K562 (cell line): ENCODE results near the gene TAF7L. TPM values are rescaled to one million over a fixed set of nuclear protein-coding genes. Genes with fewer than 3 reads are reported as not detected.

Experiments
- ATAC-seq: fragments of 200-7000 bp; cut with Tn5 transposase; 3 replicates; pipeline ENCODE4 v1.9.1; 2020; ENCODE audit warnings: moderate library complexity
- BruUV-seq: library from RNA; stranded (reverse); fragments of 400-500 nt; replicated peaks from 2 replicates; lab custom pipeline; 2021; lab: Mats Ljungman, UMichigan
- CTCF ChIA-PET: fragments of 300-600 bp; formaldehyde crosslinking; extraction: SDS; loops from one replicate; lab custom pipeline; 2021; ENCODE audit warnings: low intra/inter-chr PET ratio; lab: Yijun Ruan, JAX
- POLR2A ChIA-PET: fragments of 300-600, 350-650 bp; sonication (Branson Sonifier 250); formaldehyde crosslinking; extraction: SDS; loops from one replicate; lab custom pipeline; 2021; ENCODE audit warnings: antibody characterized with exemption, inconsistent platforms; lab: Yijun Ruan, JAX
- DNase-seq, 4 experiments: peaks; one replicate each; pipeline versions ENCODE4 v3.0.0 to v3.0.0-alpha.2; 2011 to 2018; ENCODE audit warnings: low spot score in 3 of 4, mixed read lengths in 3 of 4; ENCODE audit errors: extremely low read depth in 1 of 4
- FAIRE-seq: peaks from 2 replicates; lab custom pipeline; 2011; peaks lifted over from hg19 to GRCh38; lab: Jason Lieb, UNC
- H2AFZ ChIP-seq: 2 replicates; pipeline ENCODE4 v1.6.0; 2011; ENCODE audit warnings: low read depth, low read length, control low read depth, inconsistent platforms
- H3K27ac ChIP-seq: fragments of 200-600 bp; 3 replicates; pipeline ENCODE4 v1.8.0; 2011; ENCODE audit warnings: low read depth, mild to moderate bottlenecking, control low read depth, inconsistent platforms, low read length, moderate library complexity, mixed read lengths; ENCODE audit errors: extremely low read depth
- H3K27me3 ChIP-seq, 2 experiments: fragments of 300-600 bp in 1 of 2; 2 replicates in 1 of 2; 3 replicates in 1 of 2; pipeline versions ENCODE4 v1.6.0 to v1.8.0; 2011; ENCODE audit warnings: inconsistent platforms in 2 of 2, low read length in 2 of 2, mild to moderate bottlenecking in 1 of 2, mixed read lengths in 1 of 2, moderate library complexity in 1 of 2; ENCODE audit not compliant: control insufficient read depth in 2 of 2, insufficient read depth in 2 of 2
- H3K36me3 ChIP-seq: fragments of 300-600 bp; 3 replicates; pipeline ENCODE4 v1.8.0; 2011; ENCODE audit warnings: mild to moderate bottlenecking, low read length, inconsistent platforms; ENCODE audit not compliant: control insufficient read depth, insufficient read depth
- H3K4me1 ChIP-seq, 2 experiments: fragments of 200-600 bp in 1 of 2; replicated peaks in 1 of 2; 2 replicates in 1 of 2; 3 replicates in 1 of 2; pipeline versions ENCODE4 v1.5.1 to v1.8.0; 2011; ENCODE audit warnings: inconsistent platforms in 2 of 2, low read length in 2 of 2, mild to moderate bottlenecking in 1 of 2, mixed read lengths in 1 of 2, moderate library complexity in 1 of 2; ENCODE audit not compliant: control insufficient read depth in 2 of 2, insufficient read depth in 2 of 2
- H3K4me2 ChIP-seq: 2 replicates; pipeline ENCODE4 v1.6.1; 2011; ENCODE audit warnings: low read length, control low read depth, inconsistent platforms, mixed read lengths; ENCODE audit not compliant: insufficient read depth
- H3K4me3 ChIP-seq: fragments of 200-600 bp; sonication (generic), shearing (Covaris generic); 2 replicates; pipeline ENCODE4 v1.5.1; 2016; ENCODE audit warnings: control low read depth, inconsistent platforms
- H3K79me2 ChIP-seq: fragments of 200-600 bp; 3 replicates; pipeline ENCODE4 v1.8.0; 2011; ENCODE audit warnings: low read length, inconsistent platforms; ENCODE audit not compliant: control insufficient read depth, insufficient read depth
- H3K9ac ChIP-seq, 2 experiments: 2 replicates each; pipeline versions ENCODE4 v1.6.0 to v1.6.1; 2011; ENCODE audit warnings: low read depth in 2 of 2, low read length in 2 of 2, control low read depth in 1 of 2, inconsistent platforms in 1 of 2, mild to moderate bottlenecking in 1 of 2, mixed read lengths in 1 of 2; ENCODE audit not compliant: insufficient read depth in 1 of 2
- H3K9me1 ChIP-seq: one replicate; pipeline ENCODE4 v1.6.0; 2011; ENCODE audit warnings: inconsistent platforms, mild to moderate bottlenecking, low read length, moderate library complexity; ENCODE audit not compliant: control insufficient read depth, insufficient read depth
- H3K9me3 ChIP-seq: replicated peaks from 2 replicates; pipeline ENCODE4 v1.5.1; 2011; ENCODE audit warnings: low read depth, low read length, inconsistent platforms; ENCODE audit not compliant: control insufficient read depth, insufficient read depth
- H4K20me1 ChIP-seq: replicated peaks from 2 replicates; pipeline ENCODE4 v1.6.1; 2011; ENCODE audit warnings: low read length, inconsistent platforms, mixed read lengths; ENCODE audit not compliant: control insufficient read depth, insufficient read depth
- CAMTA2 ChIP-seq: fragments of 250-450 bp; sonication (Bioruptor Pico); conservative IDR thresholded peaks from 2 replicates; pipeline ENCODE4 v1.5.1; 2022
- CEBPG ChIP-seq, 3 experiments: fragments of 200-800 bp in 1 of 3; sonication (Bioruptor generic) in 1 of 3; sonication (generic) in 1 of 3; formaldehyde crosslinking in 1 of 3; IDR thresholded peaks in 2 of 3; conservative IDR thresholded peaks in 1 of 3; 2 replicates each; pipeline versions ENCODE4 v1.6.1 to v1.8.0; 2016 to 2022; ENCODE audit warnings: missing compliant biosample characterization in 2 of 3, missing genetic modification characterization in 2 of 3, mild to moderate bottlenecking in 1 of 3, missing genetic modification reagents in 1 of 3
- FOS ChIP-seq: IDR thresholded peaks from 3 replicates; pipeline ENCODE4 v1.6.1; 2011; ENCODE audit not compliant: insufficient read length; ENCODE audit errors: extremely low read depth
- MCM3 ChIP-seq: fragments of 450-650 bp; IDR thresholded peaks from 2 replicates; pipeline ENCODE4 v1.6.1; 2016
- MEF2A ChIP-seq: IDR thresholded peaks from 2 replicates; pipeline ENCODE4 v1.6.1; 2011; ENCODE audit warnings: low read depth, mild to moderate bottlenecking, low read length, moderate library complexity; ENCODE audit not compliant: control insufficient read depth
- NONO ChIP-seq, 2 experiments: fragments of 200-400 bp in 1 of 2; fragments of 450-650 bp in 1 of 2; formaldehyde crosslinking in 1 of 2; IDR thresholded peaks; 2 replicates each; pipeline ENCODE4 v1.6.1; 2017; ENCODE audit warnings: low read depth in 2 of 2, mild to moderate bottlenecking in 2 of 2, moderate library complexity in 2 of 2, low read length in 1 of 2
- SAFB ChIP-seq: fragments of 200-400 bp; formaldehyde crosslinking; IDR thresholded peaks from 2 replicates; pipeline ENCODE4 v1.6.1; 2017; ENCODE audit warnings: low read depth, low read length, borderline replicate concordance
- STAG1 ChIP-seq: sonication (generic); formaldehyde crosslinking; IDR thresholded peaks from 2 replicates; pipeline ENCODE4 v1.5.0; 2020; ENCODE audit warnings: missing genetic modification reagents, borderline replicate concordance
- STAT5B ChIP-seq: fragments of 250-450 bp; sonication (Bioruptor Pico); IDR thresholded peaks from 2 replicates; pipeline ENCODE4 v1.8.0; 2021; ENCODE audit warnings: mild to moderate bottlenecking, inconsistent platforms
- TAL1 ChIP-seq: fragments of 450-650 bp; IDR thresholded peaks from 2 replicates; pipeline ENCODE4 v1.6.1; 2016; ENCODE audit warnings: mild to moderate bottlenecking
- ZFP30 ChIP-seq: fragments of 250-450 bp; sonication (Bioruptor Pico); IDR thresholded peaks from 2 replicates; pipeline ENCODE4 v1.8.0; 2022; ENCODE audit warnings: moderate library complexity, mild to moderate bottlenecking, inconsistent platforms, borderline replicate concordance
- ZNF707 ChIP-seq: fragments of 250-450 bp; sonication (Bioruptor Pico); conservative IDR thresholded peaks from 2 replicates; pipeline ENCODE4 v1.8.0; 2022; ENCODE audit warnings: inconsistent platforms, mild to moderate bottlenecking, moderate library complexity
- WGBS: fragments of 100-300 bp; shearing (Covaris generic); methylation state at CpG from one replicate; pipeline ENCODE4 v1.1.6; 2016; ENCODE audit warnings: low coverage, mixed read lengths; ENCODE audit not compliant: insufficient coverage; ENCODE audit errors: missing lambda C conversion rate; 5-methylcytosine and 5-hydroxymethylcytosine counted together
- in situ Hi-C: fragments of 300-500 bp; cut with MboI; formaldehyde crosslinking; loops from 4 replicates; pipeline ENCODE4 v1.15.0; 2018; ENCODE audit warnings: inconsistent platforms, mixed read lengths
- intact Hi-C: fragments of 100-400 bp; cut with micrococcal nuclease; formaldehyde crosslinking; loops from 2 replicates; pipeline ENCODE4 v1.14.2; 2022
- polyA plus RNA-seq, 8 experiments: library from polyadenylated mRNA; depleted of rRNA in 4 of 8; stranded (reverse) in 5 of 8; unstranded in 3 of 8; fragments of >200 nt; fragmentation: Nextera tagmentation in 2 of 8; fragmentation: Illumina TruSeq in 1 of 8; extraction: Ambion mirVana in 2 of 8; extraction: Trizol in 1 of 8; gene quantifications; 2 replicates each; pipeline versions ENCODE4 v1.2.1 to v1.2.3, GENCODE V29; 2011 to 2014; ENCODE audit warnings: inconsistent platforms in 1 of 8, missing spikeins in 1 of 8
- total RNA-seq, 7 experiments: library from RNA; depleted of rRNA in 6 of 7; stranded (reverse); fragments of >200 nt in 6 of 7; fragmentation: Illumina TruSeq in 2 of 7; extraction: Trizol in 2 of 7; gene quantifications; 2 replicates each; pipeline versions ENCODE4 v1.2.1 to v1.2.3, GENCODE V29; 2011 to 2021; ENCODE audit warnings: low replicate concordance in 1 of 7
- TF ChIP-seq, protein P1 (sequence below): fragments of 250-450 bp; sonication (Bioruptor Pico); IDR thresholded peaks from 2 replicates; pipeline ENCODE4 v1.8.0; 2021; ENCODE audit warnings: borderline replicate concordance, mild to moderate bottlenecking, moderate library complexity; ENCODE audit not compliant: poor library complexity, severe bottlenecking
- TF ChIP-seq, protein P2 (sequence below): sonication (generic); formaldehyde crosslinking; IDR thresholded peaks from 2 replicates; pipeline ENCODE4 v1.9.0; 2022; ENCODE audit warnings: mild to moderate bottlenecking, missing genetic modification reagents

TAF7L gene
- total and polyA plus RNA-seq, 9 of the 15 experiments (the other 6 are each of a cell fraction or from before 2014, with no cell fraction given), result 0.07 TPM; not detected in 6

DNA sequence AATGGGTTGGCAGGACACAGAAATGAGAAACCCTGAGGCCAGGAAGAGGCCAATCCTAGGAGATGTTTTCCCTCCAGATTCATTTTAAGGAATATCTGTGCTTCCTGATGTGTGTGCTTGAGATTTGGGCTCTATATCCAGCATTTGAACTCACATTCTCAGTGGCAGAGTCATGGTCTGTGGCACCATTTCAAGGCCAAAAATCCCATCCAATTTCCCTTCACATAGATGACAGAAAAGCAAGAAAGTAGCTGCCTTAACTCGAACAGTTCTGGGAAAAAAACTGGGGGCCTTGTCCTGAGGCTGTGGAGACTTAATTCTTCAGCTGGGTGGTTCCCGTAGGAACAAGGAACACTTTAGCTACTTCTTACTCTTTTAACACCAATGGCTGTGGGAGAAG, 27.4 kb downstream of the TAF7L start:
- no peak overlapping the region for H3K4me2 ChIP-seq
- no peaks in the 10 kb centered on the region for H3K4me1 ChIP-seq
- CTCF ChIA-PET, result no interaction called here
- no peak for TF ChIP-seq CAMTA2
- TF ChIP-seq FOS, result no peak
- TF ChIP-seq STAT5B, result no peak
- TF ChIP-seq ZNF707, result no peak
- TF ChIP-seq ZFP30 (CRISPR knock-in tag), result no peak
- no peak for TF ChIP-seq NONO (IDR thresholded peaks at IDR 0.05; ENCODE audit: low read depth in 2 of 2, low read length in 1 of 2)
- no peak for TF ChIP-seq MEF2A
- TF ChIP-seq, protein P1, sequence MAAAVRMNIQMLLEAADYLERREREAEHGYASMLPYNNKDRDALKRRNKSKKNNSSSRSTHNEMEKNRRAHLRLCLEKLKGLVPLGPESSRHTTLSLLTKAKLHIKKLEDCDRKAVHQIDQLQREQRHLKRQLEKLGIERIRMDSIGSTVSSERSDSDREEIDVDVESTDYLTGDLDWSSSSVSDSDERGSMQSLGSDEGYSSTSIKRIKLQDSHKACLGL (CRISPR knock-in tag), result no peak
- TF ChIP-seq TAL1, result no peak
- TF ChIP-seq SAFB, result no peak
- no peak for TF ChIP-seq CEBPG (CRISPR knock-in tag; IDR thresholded peaks at IDR 0.05)
- TF ChIP-seq CEBPG (tag; conservative IDR thresholded peaks at IDR 0.05 in 1 of 2, IDR thresholded peaks at IDR 0.05 in 1 of 2), result no peak
- TF ChIP-seq MCM3, result no peak
- TF ChIP-seq, protein P2, sequence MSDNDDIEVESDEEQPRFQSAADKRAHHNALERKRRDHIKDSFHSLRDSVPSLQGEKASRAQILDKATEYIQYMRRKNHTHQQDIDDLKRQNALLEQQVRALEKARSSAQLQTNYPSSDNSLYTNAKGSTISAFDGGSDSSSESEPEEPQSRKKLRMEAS (CRISPR knock-in tag), result no peak
- TF ChIP-seq STAG1 (CRISPR knock-in tag), result no peak
- POLR2A ChIA-PET, result no interaction called here
- no peaks in the 10 kb centered on the region for H3K9me3 ChIP-seq
- H3K9me1 ChIP-seq, result no peaks in the 10 kb centered on the region
- no peak overlapping the region for H2AFZ ChIP-seq
- no peak overlapping the region for H3K27ac ChIP-seq
- no peaks in the 10 kb centered on the region for H3K79me2 ChIP-seq
- intact Hi-C loops, result no loop called here
- no peak for DNase-seq
- WGBS, result no CpG with 5 or more reads among the region's 2 CpGs
- H3K36me3 ChIP-seq, result no peaks in the 10 kb centered on the region
- no peak for ATAC-seq
- H3K9ac ChIP-seq, result no peak overlapping the region
- no peak for FAIRE-seq
- in situ Hi-C loops, result loop anchor here (25.0 kb wide), 1 partner anchor 524 kb away; no protein-coding TSS in a partner anchor
- no peak overlapping the region for H3K4me3 ChIP-seq
- H3K27me3 ChIP-seq, result peaks cover 0 to 6% of the 10 kb centered on the region in 2 experiments; a peak in 3 of 5 replicates
- H4K20me1 ChIP-seq, result no peaks in the 10 kb centered on the region
- no TSS peak for BruUV-seq
